ENCODE measurements around the gene TMEM270. TPM values are rescaled to one million over a fixed set of nuclear protein-coding genes. Genes with fewer than 3 reads are reported as not detected.

The TMEM270 gene
- polyA plus RNA-seq, 3 donors: not detected

DNA sequence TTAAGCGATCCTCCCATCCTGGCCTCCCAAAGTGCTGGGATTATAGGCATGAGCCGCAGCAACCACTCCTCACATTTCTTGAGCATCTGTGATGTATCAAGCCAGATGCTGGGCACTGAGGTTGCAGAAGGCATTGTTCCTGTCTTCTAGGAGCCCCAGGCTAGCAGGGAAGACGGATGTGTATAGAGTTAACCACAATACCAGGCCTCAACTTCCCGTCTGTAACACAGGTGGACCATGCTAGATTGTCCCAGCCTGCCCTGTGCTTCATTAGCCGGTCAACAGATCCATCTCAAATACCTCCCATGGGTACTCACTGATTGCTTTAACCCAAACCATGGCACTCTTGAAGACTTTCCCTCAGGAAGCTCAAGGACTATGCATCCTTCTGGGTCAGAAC is 32.0 kb upstream of the TMEM270 start:
- no peaks in the 10 kb centered on the region for H3K79me2 ChIP-seq (ENCODE audit: insufficient read depth, low read length)
- Mint-ChIP-seq H3K4me3 (peak overlapping the region in 1 of 2 donors; percentile 78), H3K4me1 (peaks cover 45% of the 10 kb centered on the region), H3K27me3 (ENCODE audit: low read depth in 3 of 3) (peaks cover 27 to 47% (median 35%) of the 10 kb centered on the region in 3 donors), H3K9me3 (peaks cover 0 to 2% (median 0%) of the 10 kb centered on the region in 7 donors), H3K27ac (no peak overlapping the region), H3K36me3 (peaks cover 0 to 2% of the 10 kb centered on the region in 2 donors)
- WGBS (ENCODE audit: insufficient coverage): 87% methylated on average over 2 of the region's 5 CpGs
- H4K20me1 ChIP-seq (ENCODE audit: insufficient read depth, low read length): no peaks in the 10 kb centered on the region
- TF ChIP-seq, protein P1, sequence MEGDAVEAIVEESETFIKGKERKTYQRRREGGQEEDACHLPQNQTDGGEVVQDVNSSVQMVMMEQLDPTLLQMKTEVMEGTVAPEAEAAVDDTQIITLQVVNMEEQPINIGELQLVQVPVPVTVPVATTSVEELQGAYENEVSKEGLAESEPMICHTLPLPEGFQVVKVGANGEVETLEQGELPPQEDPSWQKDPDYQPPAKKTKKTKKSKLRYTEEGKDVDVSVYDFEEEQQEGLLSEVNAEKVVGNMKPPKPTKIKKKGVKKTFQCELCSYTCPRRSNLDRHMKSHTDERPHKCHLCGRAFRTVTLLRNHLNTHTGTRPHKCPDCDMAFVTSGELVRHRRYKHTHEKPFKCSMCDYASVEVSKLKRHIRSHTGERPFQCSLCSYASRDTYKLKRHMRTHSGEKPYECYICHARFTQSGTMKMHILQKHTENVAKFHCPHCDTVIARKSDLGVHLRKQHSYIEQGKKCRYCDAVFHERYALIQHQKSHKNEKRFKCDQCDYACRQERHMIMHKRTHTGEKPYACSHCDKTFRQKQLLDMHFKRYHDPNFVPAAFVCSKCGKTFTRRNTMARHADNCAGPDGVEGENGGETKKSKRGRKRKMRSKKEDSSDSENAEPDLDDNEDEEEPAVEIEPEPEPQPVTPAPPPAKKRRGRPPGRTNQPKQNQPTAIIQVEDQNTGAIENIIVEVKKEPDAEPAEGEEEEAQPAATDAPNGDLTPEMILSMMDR (IDR thresholded peaks at IDR 0.05): no peak
- no peak overlapping the region for H3K4me3 ChIP-seq (replicated peaks in 1 of 3; ENCODE audit: low read depth in 2 of 3, low read length in 3 of 3)
- no peak for DNase-seq
- H3K4me1 ChIP-seq (ENCODE audit: control insufficient read depth in 1 of 2, insufficient read depth in 2 of 2, low read length in 2 of 2): peaks cover 38 to 51% of the 10 kb centered on the region in 2 donors
- no peak overlapping the region for H3K9ac ChIP-seq (ENCODE audit: insufficient read depth, low read length, poor library complexity, severe bottlenecking)
- H3K27ac ChIP-seq (ENCODE audit: low read depth in 1 of 2, low read length in 2 of 2): no peak overlapping the region
- intact Hi-C loops (cut with micrococcal nuclease): loop anchor here in 1 of 2 donors (5.0 to 10.0 kb wide), 2 partner anchors 33 to 54 kb away; partner anchors contain the start of genes CLDN3 and TMEM270
- H3K36me3 ChIP-seq (replicated peaks in 1 of 2; ENCODE audit: control insufficient read depth in 1 of 2, insufficient read depth in 2 of 2, low read length in 2 of 2): no peaks in the 10 kb centered on the region
- H3K4me2 ChIP-seq (replicated peaks; ENCODE audit: extremely low read depth, low read length, poor library complexity, severe bottlenecking): no peak overlapping the region
- H3K9me3 ChIP-seq (replicated peaks in 1 of 2; ENCODE audit: control insufficient read depth in 1 of 2, insufficient read depth in 1 of 2, low read length in 2 of 2): no peaks in the 10 kb centered on the region
- no peak overlapping the region for H2AFZ ChIP-seq (ENCODE audit: insufficient read depth, low read depth, low read length, poor library complexity, severe bottlenecking)
- H3K27me3 ChIP-seq (ENCODE audit: control insufficient read depth in 2 of 2, insufficient read depth in 2 of 2, low read length in 2 of 2): peaks cover 0 to 17% of the 10 kb centered on the region in 2 donors

DNA sequence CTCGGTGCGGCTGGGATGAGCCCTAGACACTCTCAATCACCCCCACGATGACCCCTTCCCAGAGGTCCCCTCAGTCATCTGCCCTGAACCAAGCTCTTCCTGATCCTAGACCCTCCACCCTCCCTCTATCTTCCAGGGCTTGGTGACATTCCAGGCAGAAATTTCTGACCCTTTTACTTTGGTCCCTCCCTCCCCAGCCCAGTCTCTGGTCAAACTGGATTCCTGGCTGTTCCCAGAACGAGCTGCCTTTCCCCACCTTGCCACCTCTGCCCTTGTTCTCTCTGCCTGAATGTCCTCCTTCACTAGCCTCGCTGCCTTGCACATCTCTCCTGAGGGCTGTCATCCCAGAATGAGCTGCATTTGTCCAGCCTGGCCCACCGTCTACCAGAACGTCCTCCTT is 31.5 kb upstream of the TMEM270 start:
- H3K4me1 Mint-ChIP-seq: peaks cover 45% of the 10 kb centered on the region
- TF ChIP-seq, protein P1 (IDR thresholded peaks at IDR 0.05): no peak
- peaks cover 0 to 17% of the 10 kb centered on the region in 2 donors for H3K27me3 ChIP-seq (ENCODE audit: control insufficient read depth in 2 of 2, insufficient read depth in 2 of 2, low read length in 2 of 2)
- H3K9ac ChIP-seq (ENCODE audit: insufficient read depth, low read length, poor library complexity, severe bottlenecking): no peak overlapping the region
- WGBS (ENCODE audit: insufficient coverage): 89% methylated on average over 7 of the region's 7 CpGs
- H3K4me2 ChIP-seq (replicated peaks; ENCODE audit: extremely low read depth, low read length, poor library complexity, severe bottlenecking): no peak overlapping the region
- intact Hi-C loops (cut with micrococcal nuclease): loop anchor here in 1 of 2 donors (5.0 to 10.0 kb wide), 2 partner anchors 33 to 55 kb away; partner anchors contain the start of genes CLDN3 and TMEM270
- no peak overlapping the region for H3K27ac ChIP-seq (ENCODE audit: low read depth in 1 of 2, low read length in 2 of 2)
- H3K9me3 Mint-ChIP-seq: peaks cover 0 to 2% (median 0%) of the 10 kb centered on the region in 7 donors
- H3K4me3 ChIP-seq (replicated peaks in 1 of 3; ENCODE audit: low read depth in 2 of 3, low read length in 3 of 3): no peak overlapping the region
- peaks cover 26 to 45% (median 31%) of the 10 kb centered on the region in 3 donors for H3K27me3 Mint-ChIP-seq (ENCODE audit: low read depth in 3 of 3)
- no peak overlapping the region for H3K27ac Mint-ChIP-seq
- H3K36me3 ChIP-seq (replicated peaks in 1 of 2; ENCODE audit: control insufficient read depth in 1 of 2, insufficient read depth in 2 of 2, low read length in 2 of 2): no peaks in the 10 kb centered on the region
- H3K9me3 ChIP-seq (replicated peaks in 1 of 2; ENCODE audit: control insufficient read depth in 1 of 2, insufficient read depth in 1 of 2, low read length in 2 of 2): no peaks in the 10 kb centered on the region
- no peaks in the 10 kb centered on the region for H3K79me2 ChIP-seq (ENCODE audit: insufficient read depth, low read length)
- no peak overlapping the region for H2AFZ ChIP-seq (ENCODE audit: insufficient read depth, low read depth, low read length, poor library complexity, severe bottlenecking)
- no peak for DNase-seq
- peaks cover 38 to 51% of the 10 kb centered on the region in 2 donors for H3K4me1 ChIP-seq (ENCODE audit: control insufficient read depth in 1 of 2, insufficient read depth in 2 of 2, low read length in 2 of 2)
- peaks cover 0 to 2% of the 10 kb centered on the region in 2 donors for H3K36me3 Mint-ChIP-seq
- H3K4me3 Mint-ChIP-seq: peak overlapping the region in 1 of 2 donors; percentile 13
- H4K20me1 ChIP-seq (ENCODE audit: insufficient read depth, low read length): no peaks in the 10 kb centered on the region

Measured in CD14-positive monocyte (primary cell).